Measurements from ENCODE around the gene PCDH9.

Gene PCDH9

GRCh38 chr13:66974174-66974573 lies 256.0 kb downstream of the PCDH9 start:
- no peak for DNase-seq (ENCODE audit: low spot score)

GRCh38 chr13:66972659-66973058 lies 257.5 kb downstream of the PCDH9 start:
- DNase-seq (ENCODE audit: low spot score), result no peak

- DNase-seq (ENCODE audit: low spot score), result no peak
Measured at GRCh38 chr13:66971004-66971403, 259.1 kb downstream of the PCDH9 start.

GRCh38 chr13:66969291-66969690 lies 260.8 kb downstream of the PCDH9 start:
- DNase-seq (ENCODE audit: low spot score), result no peak

- DNase-seq (ENCODE audit: low spot score), result no peak
Measured at GRCh38 chr13:66967811-66968597, 262.1 kb downstream of the PCDH9 start.

- DNase-seq (ENCODE audit: low spot score), result no peak
Measured at GRCh38 chr13:66965181-66965580, 265.0 kb downstream of the PCDH9 start.

GRCh38 chr13:66962953-66963352 lies 267.2 kb downstream of the PCDH9 start:
- DNase-seq (ENCODE audit: low spot score), result no peak

GRCh38 chr13:66958611-66959010 lies 271.5 kb downstream of the PCDH9 start:
- DNase-seq (ENCODE audit: low spot score), result no peak

GRCh38 chr13:66952507-66952906 lies 277.6 kb downstream of the PCDH9 start:
- DNase-seq (ENCODE audit: low spot score), result no peak

- DNase-seq (ENCODE audit: low spot score), result no peak
Measured at GRCh38 chr13:66951426-66951825, 278.7 kb downstream of the PCDH9 start.

GRCh38 chr13:66950666-66951065 lies 279.5 kb downstream of the PCDH9 start:
- DNase-seq (ENCODE audit: low spot score), result no peak

GRCh38 chr13:66948910-66949309 lies 281.2 kb downstream of the PCDH9 start:
- no peak for DNase-seq (ENCODE audit: low spot score)

- no peak for DNase-seq (ENCODE audit: low spot score)
Measured at GRCh38 chr13:66943530-66943929, 286.6 kb downstream of the PCDH9 start.

GRCh38 chr13:66940113-66940512 lies 290.0 kb downstream of the PCDH9 start:
- no peak for DNase-seq (ENCODE audit: low spot score)

GRCh38 chr13:66937423-66937822 lies 292.7 kb downstream of the PCDH9 start:
- no peak for DNase-seq (ENCODE audit: low spot score)

GRCh38 chr13:66933994-66934393 lies 296.1 kb downstream of the PCDH9 start:
- no peak for DNase-seq (ENCODE audit: low spot score)

GRCh38 chr13:66933527-66933926 lies 296.6 kb downstream of the PCDH9 start:
- DNase-seq (ENCODE audit: low spot score), result no peak

- DNase-seq (ENCODE audit: low spot score), result no peak
Measured at GRCh38 chr13:66927562-66927961, 302.6 kb downstream of the PCDH9 start.

GRCh38 chr13:66926851-66927524 lies 303.1 kb downstream of the PCDH9 start:
- no peak for DNase-seq (ENCODE audit: low spot score)

GRCh38 chr13:66926200-66926850 lies 303.8 kb downstream of the PCDH9 start:
- DNase-seq (ENCODE audit: low spot score), result no peak

GRCh38 chr13:66922444-66922843 lies 307.7 kb downstream of the PCDH9 start:
- DNase-seq (ENCODE audit: low spot score), result no peak

- no peak for DNase-seq (ENCODE audit: low spot score)
Measured at GRCh38 chr13:66921437-66921836, 308.7 kb downstream of the PCDH9 start.

GRCh38 chr13:66915596-66916185 lies 314.4 kb downstream of the PCDH9 start:
- DNase-seq (ENCODE audit: low spot score), result no peak

Data from HuH-7 (cell line).